CD8-positive, alpha-beta memory T cell (primary cell): Measurements from ENCODE around the gene TSSC4. TPM values are rescaled to one million over a fixed set of nuclear protein-coding genes. Genes with fewer than 3 reads are reported as not detected.

Source experiments
- CTCF ChIA-PET: fragments of 350-600 bp; sonication (Branson Sonifier 250); formaldehyde crosslinking; loops from one replicate; lab custom pipeline; 2021; ENCODE audit warnings: antibody characterized with exemption; lab: Charles Lee
- POLR2A ChIA-PET: fragments of 350-600 bp; sonication (Branson Sonifier 250); formaldehyde crosslinking; loops from one replicate; lab custom pipeline; 2021; ENCODE audit warnings: antibody characterized with exemption; lab: Charles Lee
- DNase-seq, 5 donors: peaks; one replicate each; pipeline versions ENCODE4 v3.0.0 to v3.0.0-alpha.2; 2020 to 2022; ENCODE audit warnings: mixed read lengths in 1 of 5
- H3K27ac ChIP-seq: one replicate; pipeline ENCODE4 v1.7.0; 2013; ENCODE audit warnings: low read depth, mild to moderate bottlenecking, low read length, moderate library complexity
- H3K27me3 ChIP-seq: 2 replicates; pipeline ENCODE4 v1.7.0; 2013; ENCODE audit warnings: low read length, mild to moderate bottlenecking; ENCODE audit not compliant: insufficient read depth, poor library complexity, severe bottlenecking
- H3K36me3 ChIP-seq: 2 replicates; pipeline ENCODE4 v1.7.0; 2013; ENCODE audit warnings: mild to moderate bottlenecking, low read length, moderate library complexity; ENCODE audit not compliant: insufficient read depth
- H3K4me1 ChIP-seq: 2 replicates; pipeline ENCODE4 v1.7.0; 2013; ENCODE audit warnings: mild to moderate bottlenecking, low read length, moderate library complexity; ENCODE audit not compliant: insufficient read depth
- H3K4me3 ChIP-seq: 2 replicates; pipeline ENCODE4 v1.7.0; 2013; ENCODE audit warnings: mild to moderate bottlenecking, low read length
- H3K9me3 ChIP-seq: 2 replicates; pipeline ENCODE4 v1.7.0; 2013; ENCODE audit warnings: mild to moderate bottlenecking, low read length
- H3K27ac Mint-ChIP-seq, 8 donors: one replicate each; pipeline ENCODE4 v1.8.0; 2020 to 2021; ENCODE audit warnings: mixed read lengths in 8 of 8, mild to moderate bottlenecking in 6 of 8, inconsistent platforms in 3 of 8, moderate library complexity in 3 of 8
- H3K27me3 Mint-ChIP-seq, 2 donors: one replicate each; pipeline ENCODE4 v1.8.0; 2020 to 2021; ENCODE audit warnings: mixed read lengths in 2 of 2, mild to moderate bottlenecking in 1 of 2, moderate library complexity in 1 of 2
- H3K36me3 Mint-ChIP-seq, 3 donors: one replicate each; pipeline ENCODE4 v1.8.0; 2020 to 2021; ENCODE audit warnings: mixed read lengths in 3 of 3, inconsistent platforms in 1 of 3, mild to moderate bottlenecking in 1 of 3
- H3K4me1 Mint-ChIP-seq, 3 donors: one replicate each; pipeline ENCODE4 v1.8.0; 2020 to 2021; ENCODE audit warnings: mixed read lengths in 3 of 3, inconsistent platforms in 1 of 3, mild to moderate bottlenecking in 1 of 3
- H3K4me3 Mint-ChIP-seq, 7 donors: one replicate each; pipeline ENCODE4 v1.8.0; 2020 to 2021; ENCODE audit warnings: mixed read lengths in 7 of 7, mild to moderate bottlenecking in 6 of 7, moderate library complexity in 4 of 7, inconsistent platforms in 2 of 7
- H3K9me3 Mint-ChIP-seq, 5 donors: one replicate each; pipeline ENCODE4 v1.8.0; 2020 to 2022; ENCODE audit warnings: mixed read lengths in 5 of 5, mild to moderate bottlenecking in 3 of 5, moderate library complexity in 2 of 5, inconsistent platforms in 1 of 5
- polyA plus RNA-seq: library from polyadenylated mRNA; unstranded; fragments of 300-500 nt; fragmentation: Illumina TruSeq; gene quantifications from one replicate; pipeline ENCODE4 v1.2.3, GENCODE V29; 2021
- total RNA-seq, 2 experiments: library from RNA; stranded (reverse); gene quantifications; one replicate each; pipeline ENCODE4 v1.2.3, GENCODE V29; 2021

TSSC4 gene
- total and polyA plus RNA-seq, 3 experiments from 2014 or later = 79.6 to 85.6 (median 84.1) TPM

GRCh38 chr11:2409611-2410468 is 9.3 kb downstream of the TSSC4 start:
- Mint-ChIP-seq H3K4me3 (no peak overlapping the region), H3K36me3 (no peaks in the 10 kb centered on the region), H3K4me1 (no peaks in the 10 kb centered on the region), H3K9me3 (no peaks in the 10 kb centered on the region), H3K27ac (no peak overlapping the region), H3K27me3 (no peaks in the 10 kb centered on the region)
- CTCF ChIA-PET = interaction anchor here (1.9 to 2.3 kb wide), 3 partner anchors 9 to 105 kb away, joined by 5 to 10 read pairs (median 9); partner anchors contain the start of gene TSSC4
- no peaks in the 10 kb centered on the region for H3K4me1 ChIP-seq
- no peak for DNase-seq
- no peaks in the 10 kb centered on the region for H3K27me3 ChIP-seq
- no peaks in the 10 kb centered on the region for H3K36me3 ChIP-seq
- H3K27ac ChIP-seq = no peak overlapping the region
- no peaks in the 10 kb centered on the region for H3K9me3 ChIP-seq
- H3K4me3 ChIP-seq = no peak overlapping the region
- POLR2A ChIA-PET = interaction anchor here (0.6 kb wide), 1 partner anchor 36 kb away, joined by 4 read pairs; no protein-coding TSS in a partner anchor

GRCh38 chr11:2410616-2411015 is 10.1 kb downstream of the TSSC4 start:
- H3K36me3 ChIP-seq = no peaks in the 10 kb centered on the region
- no peak overlapping the region for H3K4me3 Mint-ChIP-seq
- no peak overlapping the region for H3K4me3 ChIP-seq
- H3K36me3 Mint-ChIP-seq = no peaks in the 10 kb centered on the region
- H3K9me3 ChIP-seq = no peaks in the 10 kb centered on the region
- ChIA-PET POLR2A (no interaction called here), CTCF (interaction anchor here (1.9 to 2.0 kb wide), 2 partner anchors 10 to 106 kb away, joined by 5 to 9 read pairs; partner anchors contain the start of gene TSSC4)
- no peaks in the 10 kb centered on the region for H3K4me1 ChIP-seq
- no peaks in the 10 kb centered on the region for H3K9me3 Mint-ChIP-seq
- no peak overlapping the region for H3K27ac Mint-ChIP-seq
- H3K27me3 ChIP-seq = no peaks in the 10 kb centered on the region
- no peak for DNase-seq
- no peaks in the 10 kb centered on the region for H3K4me1 Mint-ChIP-seq
- H3K27ac ChIP-seq = no peak overlapping the region
- H3K27me3 Mint-ChIP-seq = no peaks in the 10 kb centered on the region

DNA sequence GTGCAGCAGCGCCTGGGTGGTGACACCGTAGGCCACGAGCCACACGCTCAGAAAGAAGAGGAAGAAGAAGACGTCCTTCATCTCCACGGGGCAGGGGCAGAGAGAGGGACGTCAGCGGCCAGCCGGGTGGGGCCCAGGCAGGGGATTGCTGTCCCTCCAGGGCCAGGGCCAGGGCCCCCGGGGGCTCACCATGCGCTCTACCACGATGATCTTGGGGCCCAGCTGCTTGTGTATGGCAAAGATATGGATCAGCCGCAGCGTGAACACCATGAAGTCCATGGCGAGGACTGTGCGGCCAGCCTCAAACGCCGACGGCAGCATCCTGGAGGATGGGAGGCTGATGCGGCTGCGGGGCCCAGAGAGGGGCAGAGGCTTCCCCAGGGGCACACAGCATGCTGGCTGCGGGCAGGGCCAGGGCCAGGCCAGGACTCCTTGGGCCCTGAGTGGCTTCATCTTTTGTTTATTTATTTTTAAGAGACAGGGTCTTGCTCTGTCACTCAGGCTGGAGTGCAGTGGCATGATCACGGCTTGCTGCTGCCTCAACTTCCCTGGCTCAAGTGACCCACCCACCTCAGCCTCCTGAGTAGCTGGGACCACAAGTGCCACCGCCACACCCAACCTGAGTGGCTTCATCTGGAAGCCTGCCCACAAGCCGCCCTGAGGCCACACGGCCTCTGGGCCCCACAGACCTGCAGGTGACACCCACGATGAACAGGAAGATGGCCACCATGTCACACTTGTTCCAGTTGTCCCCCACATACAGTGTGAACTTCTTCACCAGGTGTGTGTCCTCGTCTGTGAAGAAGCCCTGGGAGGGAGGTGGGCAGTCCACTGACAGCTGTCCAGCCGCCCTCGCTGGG is 11.1 kb downstream of the TSSC4 start:
- H3K4me3 ChIP-seq = no peak overlapping the region
- Mint-ChIP-seq H3K9me3 (no peaks in the 10 kb centered on the region), H3K27ac (peak overlapping the region in 1 of 8 donors; percentile 70), H3K36me3 (no peaks in the 10 kb centered on the region), H3K4me3 (no peak overlapping the region), H3K4me1 (no peaks in the 10 kb centered on the region), H3K27me3 (no peaks in the 10 kb centered on the region)
- H3K9me3 ChIP-seq = no peaks in the 10 kb centered on the region
- no peaks in the 10 kb centered on the region for H3K27me3 ChIP-seq
- no peaks in the 10 kb centered on the region for H3K4me1 ChIP-seq
- no peak for DNase-seq
- POLR2A ChIA-PET = no interaction called here
- no peak overlapping the region for H3K27ac ChIP-seq
- CTCF ChIA-PET = interaction anchor here (1.5 kb wide), 1 partner anchor 107 kb away, joined by 5 read pairs; no protein-coding TSS in a partner anchor
- no peaks in the 10 kb centered on the region for H3K36me3 ChIP-seq

- no peak overlapping the region for H3K27ac Mint-ChIP-seq
- Histone ChIP-seq H3K9me3 (no peaks in the 10 kb centered on the region), H3K4me1 (no peaks in the 10 kb centered on the region), H3K36me3 (no peaks in the 10 kb centered on the region), H3K27me3 (no peaks in the 10 kb centered on the region), H3K4me3 (no peak overlapping the region), H3K27ac (no peak overlapping the region)
- CTCF ChIA-PET = interaction anchor here (1.5 kb wide), 1 partner anchor 107 kb away, joined by 5 read pairs; no protein-coding TSS in a partner anchor
- DNase-seq = no peak
- no peak overlapping the region for H3K4me3 Mint-ChIP-seq
- no peaks in the 10 kb centered on the region for H3K36me3 Mint-ChIP-seq
- H3K27me3 Mint-ChIP-seq = no peaks in the 10 kb centered on the region
- no peaks in the 10 kb centered on the region for H3K9me3 Mint-ChIP-seq
- no peaks in the 10 kb centered on the region for H3K4me1 Mint-ChIP-seq
- POLR2A ChIA-PET = no interaction called here
Measured at GRCh38 chr11:2412323-2412722, 11.8 kb downstream of the TSSC4 start.

GRCh38 chr11:2413742-2414579 is 13.4 kb downstream of the TSSC4 start:
- Histone ChIP-seq H3K27ac (no peak overlapping the region), H3K36me3 (no peaks in the 10 kb centered on the region), H3K27me3 (no peaks in the 10 kb centered on the region), H3K4me1 (no peaks in the 10 kb centered on the region), H3K9me3 (no peaks in the 10 kb centered on the region), H3K4me3 (no peak overlapping the region)
- CTCF ChIA-PET = interaction anchor here (1.1 kb wide), 2 partner anchors 13 to 109 kb away, joined by 4 read pairs; partner anchors contain the start of gene TSSC4
- Mint-ChIP-seq H3K4me3 (no peak overlapping the region), H3K9me3 (no peaks in the 10 kb centered on the region), H3K27me3 (no peaks in the 10 kb centered on the region), H3K4me1 (no peaks in the 10 kb centered on the region), H3K36me3 (no peaks in the 10 kb centered on the region), H3K27ac (no peak overlapping the region)
- DNase-seq = no peak
- POLR2A ChIA-PET = no interaction called here

DNA sequence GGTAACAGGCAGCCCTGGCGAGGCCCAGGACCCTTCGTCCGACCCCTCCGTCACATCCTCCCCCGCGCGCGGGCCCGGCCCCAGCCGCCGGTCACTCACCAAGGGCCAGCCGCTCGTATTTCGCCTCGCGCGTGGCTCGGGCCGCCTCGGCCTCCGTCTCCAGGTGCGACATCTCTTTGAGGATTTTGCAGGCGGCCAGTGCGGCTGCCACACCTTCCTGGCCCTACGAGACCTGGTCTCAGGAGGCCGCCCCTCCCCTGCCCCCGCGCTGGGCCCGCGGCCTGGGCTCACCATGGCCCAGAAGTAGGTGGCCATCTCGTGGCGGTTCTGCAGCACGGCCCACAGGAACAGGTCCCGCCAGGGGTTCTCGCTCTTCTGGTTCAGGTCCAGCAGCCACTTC is 14.1 kb downstream of the TSSC4 start:
- H3K36me3 ChIP-seq = no peaks in the 10 kb centered on the region
- Mint-ChIP-seq H3K27ac (no peak overlapping the region), H3K36me3 (no peaks in the 10 kb centered on the region), H3K9me3 (no peaks in the 10 kb centered on the region), H3K4me3 (no peak overlapping the region), H3K27me3 (no peaks in the 10 kb centered on the region), H3K4me1 (peaks cover 0 to under 1% (median under 1%) of the 10 kb centered on the region in 3 donors)
- ChIA-PET POLR2A (no interaction called here), CTCF (interaction anchor here (1.1 kb wide), 1 partner anchor 110 kb away, joined by 4 read pairs; no protein-coding TSS in a partner anchor)
- no peaks in the 10 kb centered on the region for H3K27me3 ChIP-seq
- DNase-seq = no peak
- H3K9me3 ChIP-seq = no peaks in the 10 kb centered on the region
- no peaks in the 10 kb centered on the region for H3K4me1 ChIP-seq
- H3K4me3 ChIP-seq = no peak overlapping the region
- no peak overlapping the region for H3K27ac ChIP-seq

DNA sequence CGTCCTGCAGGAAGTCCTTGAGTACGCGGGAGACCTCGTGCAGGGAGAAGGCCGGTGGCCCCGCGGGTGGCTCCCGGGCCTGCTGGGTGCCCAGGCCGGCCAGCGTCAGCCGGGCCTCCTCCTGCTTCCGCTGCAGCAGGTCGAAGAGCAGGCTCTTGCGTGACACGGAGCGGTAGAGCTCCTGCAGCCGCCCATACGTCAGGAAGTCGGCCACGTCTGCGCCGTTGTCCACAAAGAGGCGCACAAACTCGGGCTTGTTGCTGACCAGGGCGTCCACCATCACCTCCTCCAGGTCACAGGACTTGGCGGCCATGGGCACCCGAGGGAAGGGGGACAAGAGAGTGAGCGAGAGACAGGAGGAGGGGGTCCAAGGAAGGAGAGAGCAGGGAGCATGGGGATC is 14.6 kb downstream of the TSSC4 start:
- H3K27ac Mint-ChIP-seq = no peak overlapping the region
- ChIA-PET POLR2A (no interaction called here), CTCF (interaction anchor here (10.0 kb wide), 1 partner anchor 112 kb away, joined by 317 read pairs; the partner anchor contains the start of genes C11orf21 and TSPAN32)
- Histone ChIP-seq H3K36me3 (no peaks in the 10 kb centered on the region), H3K27me3 (no peaks in the 10 kb centered on the region), H3K9me3 (no peaks in the 10 kb centered on the region), H3K27ac (no peak overlapping the region), H3K4me1 (peaks cover 4% of the 10 kb centered on the region), H3K4me3 (no peak overlapping the region)
- H3K9me3 Mint-ChIP-seq = no peaks in the 10 kb centered on the region
- no peaks in the 10 kb centered on the region for H3K27me3 Mint-ChIP-seq
- no peak for DNase-seq
- peaks cover 0 to 3% (median 2%) of the 10 kb centered on the region in 3 donors for H3K4me1 Mint-ChIP-seq
- H3K36me3 Mint-ChIP-seq = no peaks in the 10 kb centered on the region
- H3K4me3 Mint-ChIP-seq = no peak overlapping the region
